Mucosa of gallbladder (tissue), 1 donor: ENCODE data around the gene FBXO15. TPM values are rescaled to one million over a fixed set of nuclear protein-coding genes. Genes with fewer than 3 reads are reported as not detected.
A peak's percentile ranks its signal among the peaks of the same experiment; 100 is the strongest.

Experiments used
- DNase-seq: peaks from one replicate; pipeline ENCODE4 v3.0.0-alpha.2; 2020; ENCODE audit warnings: low spot score
- total RNA-seq: library from RNA; stranded (reverse); gene quantifications from one replicate; pipeline ENCODE4 v1.2.1, GENCODE V29; 2021
- donor health status: DM: no; HTN: no; CAD: no.

The FBXO15 gene, protein sequence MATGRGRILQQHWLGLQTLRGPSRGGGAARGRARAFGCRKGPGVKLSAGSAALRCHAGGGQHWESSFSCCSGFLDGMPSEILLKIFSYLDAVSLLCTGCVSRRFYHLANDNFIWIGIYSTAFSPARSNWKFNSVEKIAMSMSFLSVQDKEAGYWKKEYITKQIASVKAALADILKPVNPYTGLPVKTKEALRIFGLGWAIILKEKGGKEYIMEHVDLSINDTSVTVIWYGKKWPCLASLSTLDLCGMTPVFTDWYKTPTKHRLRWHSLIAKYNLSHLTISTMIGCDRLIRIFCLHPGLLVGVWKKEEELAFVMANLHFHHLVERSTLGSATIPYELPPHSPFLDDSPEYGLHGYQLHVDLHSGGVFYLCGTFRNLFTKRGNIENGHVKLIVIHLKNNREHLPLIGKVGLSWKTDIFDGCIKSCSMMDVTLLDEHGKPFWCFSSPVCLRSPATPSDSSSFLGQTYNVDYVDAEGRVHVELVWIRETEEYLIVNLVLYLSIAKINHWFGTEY
- 1.8 TPM for total RNA-seq

DNA sequence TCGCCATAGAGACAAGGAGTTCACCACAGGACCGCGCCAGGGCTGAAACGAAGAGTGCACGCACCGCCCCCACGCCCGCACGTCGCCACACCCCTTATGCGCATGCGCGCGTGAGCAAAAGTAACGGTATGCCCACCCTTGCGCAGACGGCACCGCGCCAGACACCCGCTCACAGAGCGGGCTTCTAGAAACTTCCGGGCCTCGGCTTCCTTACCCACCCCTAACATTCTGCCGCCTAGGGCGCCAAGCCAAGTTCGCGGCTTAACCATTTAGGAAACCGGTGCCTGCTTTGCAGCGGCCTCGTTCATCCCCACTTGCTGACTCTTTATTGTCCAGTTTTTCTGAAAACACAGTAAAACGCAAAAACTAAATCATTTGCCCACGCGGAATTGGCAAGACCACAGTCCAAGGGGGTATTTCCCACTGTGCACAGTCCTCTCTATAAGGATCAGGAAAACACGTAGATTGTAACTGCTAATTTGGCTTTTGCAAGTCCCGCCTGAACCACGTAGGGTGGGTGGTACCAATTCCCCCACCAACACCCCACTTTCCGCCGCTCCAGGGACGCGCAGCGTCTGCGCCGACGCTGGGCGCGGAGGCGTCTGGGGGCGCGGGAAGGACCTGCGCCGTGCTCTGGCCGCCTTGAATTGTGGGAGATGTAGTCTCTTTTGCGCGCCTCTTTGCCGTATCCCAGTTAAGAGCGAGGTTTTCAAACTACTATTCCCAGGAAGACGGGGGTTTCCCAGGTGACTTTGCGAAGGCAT is at the start of gene FBXO15, which contains the start of gene TIMM21:
FBXO15 (minus strand) TSS at position 56 of the 764 bp plus-strand sequence; CDS start at position 7, 49 bp downstream.
TIMM21 (plus strand) TSS at position 745 of the 764 bp plus-strand sequence. CDS start 286 bp downstream, outside the sequence.
- peak; percentile 98 for DNase-seq

DNA sequence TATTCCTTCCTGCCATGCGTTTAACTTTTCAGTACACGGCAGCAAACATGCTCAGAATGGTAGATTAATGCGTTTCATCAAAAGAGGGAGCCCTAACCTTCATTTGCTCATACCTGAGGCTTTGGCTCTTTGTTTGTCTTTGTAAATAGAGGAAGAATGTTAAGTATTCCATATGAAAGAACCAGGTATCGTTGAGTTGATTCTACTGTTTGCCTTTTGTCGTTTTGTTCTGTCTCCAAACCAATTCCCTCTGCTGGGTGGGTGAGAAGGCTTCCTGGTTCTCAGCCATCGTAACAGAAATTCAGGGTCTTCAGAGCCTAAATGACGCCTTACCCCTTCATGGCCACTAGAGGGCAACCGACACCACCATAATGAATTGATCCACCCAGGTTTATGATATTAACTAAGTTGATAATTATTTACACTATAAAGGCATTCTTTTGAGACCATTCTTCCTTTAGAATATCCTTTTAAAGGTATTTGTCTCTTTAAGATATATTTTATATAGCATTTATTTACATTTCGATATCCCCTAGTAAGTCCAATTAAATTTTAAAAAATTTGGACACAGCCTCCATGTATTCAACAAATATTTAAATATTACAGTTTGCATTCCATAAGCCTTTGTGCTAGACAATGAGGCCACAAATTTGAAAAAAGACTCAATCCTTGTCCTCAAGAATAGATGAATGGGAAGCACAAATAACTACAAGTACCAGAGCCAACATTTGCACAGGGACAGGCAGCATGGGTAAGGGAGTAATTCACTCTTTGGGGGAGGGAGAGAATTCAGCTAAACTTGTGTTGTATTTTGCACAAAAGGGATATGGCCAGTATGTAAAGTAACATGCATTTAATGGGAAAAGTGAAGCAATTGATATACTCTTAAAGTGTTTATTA is 48.8 kb upstream of the FBXO15 start:
- peak; percentile 57 for DNase-seq

DNA sequence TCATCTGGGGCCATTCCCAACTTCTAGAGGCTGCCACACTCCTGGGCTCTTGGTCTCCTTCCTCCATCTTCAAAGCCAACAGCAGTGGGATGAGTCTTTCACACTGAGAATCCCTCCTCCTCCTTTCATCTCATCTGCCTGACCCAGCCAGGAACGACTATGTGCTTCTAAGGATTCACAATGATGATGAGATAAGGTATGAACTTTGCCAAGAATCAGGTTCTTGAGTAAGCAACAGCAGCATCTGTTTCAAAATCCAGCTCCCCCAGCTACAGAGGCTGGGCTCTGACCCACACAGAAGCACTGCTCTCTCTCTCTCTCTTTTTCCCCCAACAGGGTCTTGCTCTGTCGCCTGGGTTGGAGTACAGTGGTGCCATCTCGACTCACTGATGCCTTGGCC is 47.1 kb upstream of the FBXO15 start:
- DNase-seq: no peak

DNA sequence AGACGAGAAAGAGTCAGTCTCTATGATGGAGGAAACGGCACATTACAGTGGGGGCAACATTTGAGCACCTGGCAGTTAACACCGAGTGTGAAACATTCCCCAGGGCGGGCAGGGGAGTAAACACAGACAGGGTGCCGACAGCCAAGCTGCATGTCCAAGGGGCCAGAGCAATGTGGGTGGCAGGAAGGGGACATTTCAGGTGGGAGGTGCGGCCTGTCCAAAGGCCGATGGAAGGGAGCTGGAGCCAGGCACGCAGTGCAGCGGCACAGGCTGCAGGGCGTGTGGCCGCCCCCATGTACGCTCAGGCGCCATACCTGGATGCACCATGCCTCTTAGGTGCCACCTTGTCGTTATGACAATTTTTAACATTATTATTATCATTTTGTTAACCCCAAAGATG is 43.9 kb upstream of the FBXO15 start:
- DNase-seq: no peak

DNA sequence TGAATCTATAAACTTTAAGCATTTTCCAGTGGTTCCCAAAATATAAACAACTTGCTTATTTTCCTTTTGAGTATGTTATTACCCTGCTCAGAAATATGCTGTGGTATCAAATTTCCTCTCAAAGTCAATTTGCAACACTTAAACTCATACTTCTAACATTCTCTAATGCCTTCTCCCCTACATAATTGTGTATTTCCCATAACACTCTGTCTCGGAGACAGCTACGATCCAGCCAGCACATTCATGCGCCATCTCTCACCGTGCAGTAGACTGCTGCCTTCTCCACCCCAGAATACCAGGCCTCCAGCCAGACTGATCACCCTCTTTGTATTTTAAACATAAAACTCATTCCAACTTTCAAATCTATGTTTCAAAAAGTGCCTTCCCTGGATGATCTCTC is 42.5 kb upstream of the FBXO15 start:
- DNase-seq: no peak

DNA sequence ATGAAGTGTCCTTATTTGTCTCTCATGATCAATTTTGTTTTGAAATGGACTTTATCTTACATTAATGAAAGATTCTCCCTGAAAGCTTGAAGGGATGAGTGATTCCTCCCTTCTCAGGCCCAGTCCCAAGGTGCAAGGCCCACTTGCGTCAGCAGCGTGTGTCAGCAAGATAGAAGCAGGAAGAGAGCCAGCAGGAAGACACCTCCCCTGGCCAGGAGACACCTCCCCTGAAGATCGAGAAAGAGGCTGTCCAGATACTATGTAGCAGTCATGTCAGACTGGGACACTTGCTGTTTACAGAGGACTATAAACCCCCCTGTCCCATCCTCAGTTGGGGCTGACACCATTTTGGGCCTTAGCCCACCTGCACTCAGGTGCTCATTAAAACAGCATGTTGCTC is 39.0 kb upstream of the FBXO15 start:
- DNase-seq: no peak

DNA sequence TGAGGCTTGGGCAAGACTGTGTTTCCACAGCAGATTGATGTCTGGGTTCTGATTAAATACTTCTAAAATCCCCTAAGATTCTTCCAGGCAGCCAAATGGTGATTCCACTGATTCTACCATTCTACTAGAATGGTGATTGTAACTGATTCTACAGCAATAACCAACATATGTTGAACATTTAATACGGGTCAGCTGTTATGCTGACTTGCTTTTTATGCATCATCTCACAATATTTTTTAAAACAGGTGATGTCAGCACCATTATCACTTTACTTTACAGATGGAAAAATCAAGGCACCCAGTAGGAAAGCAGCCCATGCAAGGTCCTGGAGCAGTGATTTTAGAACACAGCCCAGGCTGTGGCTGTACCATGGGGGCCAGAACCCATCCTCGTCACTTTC is 38.2 kb upstream of the FBXO15 start:
- no peak for DNase-seq

DNA sequence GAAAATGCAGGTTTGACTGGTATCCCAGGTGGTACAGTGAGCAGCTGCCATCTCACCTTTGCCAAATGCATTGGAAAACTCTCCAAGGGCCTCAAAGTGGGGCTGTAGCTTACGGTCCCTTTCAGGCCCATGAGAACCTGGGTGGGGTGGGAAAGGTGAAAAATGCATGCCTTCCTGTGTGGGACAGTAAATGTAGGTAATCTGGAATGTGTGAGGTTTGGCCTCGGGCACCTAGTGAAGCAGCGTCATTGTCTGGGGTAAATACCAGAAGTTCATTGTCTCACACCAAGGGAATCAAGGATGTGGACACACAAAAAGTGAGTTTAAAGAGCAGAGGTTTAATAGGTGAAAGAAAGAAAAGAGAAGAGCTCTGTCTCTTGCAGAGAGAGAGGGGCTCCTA is 37.2 kb upstream of the FBXO15 start:
- DNase-seq: no peak

DNA sequence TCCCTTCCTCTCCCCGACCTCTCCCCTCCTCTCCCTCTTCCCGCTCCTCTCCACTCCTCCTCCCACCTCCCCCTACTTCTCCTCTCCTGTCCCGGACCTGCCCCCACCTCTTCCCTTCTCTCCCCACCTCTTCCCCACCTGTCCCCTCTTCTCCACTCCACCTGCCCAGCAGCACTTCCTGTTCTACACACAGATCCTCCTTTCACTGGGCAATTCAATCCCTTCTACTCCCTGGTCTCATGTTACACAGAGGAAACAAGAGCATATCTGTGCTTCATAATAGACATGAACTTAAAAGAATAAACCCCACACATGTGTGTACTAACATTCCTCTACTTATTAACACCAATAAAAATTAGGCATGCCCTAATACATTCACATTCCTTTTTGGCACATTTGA is 35.5 kb upstream of the FBXO15 start:
- DNase-seq: no peak

DNA sequence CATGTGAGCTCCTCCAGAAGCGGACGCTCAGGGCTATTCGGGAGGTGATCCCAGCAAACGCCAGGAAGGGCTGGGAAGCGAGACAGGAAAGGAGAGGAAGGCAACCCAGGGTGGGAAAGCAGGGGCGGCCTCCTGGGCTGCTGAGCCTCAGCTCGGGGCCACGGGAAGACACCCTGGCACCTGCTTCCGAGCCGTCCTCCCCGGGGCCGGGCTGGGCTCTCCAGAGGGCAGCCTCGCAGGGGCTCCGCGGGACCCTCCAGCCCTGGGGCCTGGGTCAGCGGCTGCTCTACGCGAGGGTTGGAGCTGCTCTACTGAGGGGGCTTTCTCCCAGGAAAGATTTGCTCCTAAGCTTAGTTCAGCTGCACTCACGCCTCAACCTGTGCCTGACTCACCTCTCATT is 34.7 kb upstream of the FBXO15 start:
- no peak for DNase-seq

DNA sequence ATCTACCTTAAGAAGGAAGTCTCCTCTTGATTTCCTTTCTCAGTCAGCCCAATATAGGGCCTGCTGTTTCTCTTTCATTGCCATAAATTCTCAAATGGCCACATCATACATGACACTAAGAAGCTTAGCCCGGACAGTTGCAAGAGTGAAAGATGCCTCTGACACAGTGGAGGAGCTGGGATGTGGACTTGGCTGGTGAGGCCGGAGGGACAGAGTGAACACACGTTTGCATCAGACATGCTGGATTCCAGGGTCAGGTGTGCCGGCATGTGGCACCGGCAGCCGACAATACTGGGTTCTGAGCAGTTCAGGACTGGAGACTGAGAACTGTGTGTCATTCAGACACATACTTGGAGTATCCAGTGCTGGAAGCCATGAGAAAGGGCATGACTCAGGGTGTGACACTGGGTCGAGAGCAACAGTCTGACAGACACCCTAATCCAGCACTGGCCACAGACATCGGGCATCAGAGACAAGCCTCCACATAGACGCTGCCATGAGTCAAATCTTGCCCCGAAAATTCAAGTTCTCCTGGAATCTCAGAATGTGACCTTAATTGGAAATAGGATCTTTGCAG is 32.1 kb upstream of the FBXO15 start:
- DNase-seq: no peak

DNA sequence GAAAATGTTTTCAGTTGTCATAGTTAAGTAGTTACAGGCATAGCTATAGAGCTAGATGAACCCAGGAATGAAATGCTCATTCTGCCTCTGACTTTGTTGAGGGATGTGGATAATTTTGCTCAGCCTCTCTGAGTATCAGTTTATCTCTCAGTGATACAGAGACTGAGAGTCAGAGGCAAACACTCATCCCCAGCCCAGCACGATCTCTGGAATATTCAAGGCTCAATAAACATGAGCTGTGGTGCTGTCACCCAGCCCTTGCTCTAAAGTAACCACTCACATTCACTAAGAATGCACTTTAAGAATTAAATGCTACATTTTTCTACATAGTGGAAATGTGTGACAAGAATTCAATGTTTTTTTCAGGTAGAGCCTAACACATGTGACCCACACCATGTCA is 31.2 kb upstream of the FBXO15 start:
- DNase-seq: no peak

DNA sequence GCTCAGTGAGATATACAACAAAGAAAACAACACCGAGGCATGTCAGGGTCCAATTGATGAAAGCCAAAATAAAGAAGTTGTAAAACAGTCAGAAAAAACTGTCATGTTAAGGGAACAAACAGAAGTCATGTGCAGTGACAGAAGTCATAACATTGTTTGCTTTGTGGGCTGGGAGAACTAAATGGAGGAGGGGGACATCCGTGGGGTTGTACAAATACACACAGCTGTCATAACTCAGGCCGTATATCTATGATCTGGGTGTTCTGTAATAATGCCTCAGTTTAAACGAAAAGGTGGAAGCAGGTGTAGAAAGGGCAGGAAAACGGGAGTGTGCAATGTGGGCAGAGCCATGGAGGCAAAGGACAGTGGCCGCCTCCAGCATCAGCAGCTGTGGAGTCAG is 28.0 kb upstream of the FBXO15 start:
- DNase-seq: no peak

DNA sequence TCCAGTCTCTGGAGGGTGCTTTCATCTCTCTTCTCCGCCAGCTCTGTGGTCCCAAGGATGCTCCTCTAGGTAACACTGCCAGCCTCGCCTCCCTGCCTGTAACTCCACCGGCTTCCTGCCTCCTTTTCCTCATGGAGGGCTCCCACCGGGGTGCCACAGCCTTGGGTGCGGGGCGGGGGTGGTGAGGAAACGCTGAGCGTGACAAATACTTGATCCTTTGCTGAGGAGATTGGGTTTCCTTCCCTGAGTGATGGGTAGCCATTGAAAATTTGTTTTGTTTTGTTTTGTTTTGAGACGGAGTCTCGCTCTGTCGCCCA is 25.8 kb upstream of the FBXO15 start:
- no peak for DNase-seq

DNA sequence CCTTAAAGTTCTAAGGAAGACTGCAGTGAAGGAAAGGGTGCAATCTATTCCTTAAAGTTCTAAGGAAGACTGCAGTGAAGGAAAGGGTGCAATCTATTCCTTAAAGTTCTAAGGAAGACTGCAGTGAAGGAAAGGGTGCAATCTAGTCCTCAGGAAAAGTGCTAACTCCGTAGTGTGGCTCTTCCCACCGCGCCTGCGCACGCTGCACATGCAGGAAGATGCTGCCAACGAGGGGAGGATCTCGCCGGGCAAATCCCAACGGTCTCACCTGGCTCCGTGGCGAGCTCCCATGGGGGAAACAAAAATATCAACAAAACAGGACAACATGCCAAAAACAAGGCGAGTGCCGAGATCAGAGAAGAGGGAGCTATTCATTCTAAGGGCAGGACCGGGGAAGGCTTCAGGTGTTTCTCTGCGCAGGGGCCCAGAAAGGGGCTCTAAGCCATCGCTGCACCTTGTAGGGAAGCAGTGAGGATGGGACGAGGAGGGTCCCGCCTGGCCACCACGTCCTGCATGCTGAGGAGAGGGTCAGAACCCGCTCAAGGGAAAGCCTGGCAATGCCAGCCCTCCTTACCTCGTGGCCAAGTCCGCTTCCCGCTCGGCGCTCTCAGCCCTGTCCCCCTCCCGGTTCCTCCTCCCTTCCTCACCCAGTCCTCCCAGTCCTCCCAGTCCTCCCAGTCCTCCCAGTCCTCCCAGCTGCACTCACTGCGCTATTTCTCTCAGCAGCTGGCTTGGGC is 25.2 kb upstream of the FBXO15 start:
- no peak for DNase-seq

DNA sequence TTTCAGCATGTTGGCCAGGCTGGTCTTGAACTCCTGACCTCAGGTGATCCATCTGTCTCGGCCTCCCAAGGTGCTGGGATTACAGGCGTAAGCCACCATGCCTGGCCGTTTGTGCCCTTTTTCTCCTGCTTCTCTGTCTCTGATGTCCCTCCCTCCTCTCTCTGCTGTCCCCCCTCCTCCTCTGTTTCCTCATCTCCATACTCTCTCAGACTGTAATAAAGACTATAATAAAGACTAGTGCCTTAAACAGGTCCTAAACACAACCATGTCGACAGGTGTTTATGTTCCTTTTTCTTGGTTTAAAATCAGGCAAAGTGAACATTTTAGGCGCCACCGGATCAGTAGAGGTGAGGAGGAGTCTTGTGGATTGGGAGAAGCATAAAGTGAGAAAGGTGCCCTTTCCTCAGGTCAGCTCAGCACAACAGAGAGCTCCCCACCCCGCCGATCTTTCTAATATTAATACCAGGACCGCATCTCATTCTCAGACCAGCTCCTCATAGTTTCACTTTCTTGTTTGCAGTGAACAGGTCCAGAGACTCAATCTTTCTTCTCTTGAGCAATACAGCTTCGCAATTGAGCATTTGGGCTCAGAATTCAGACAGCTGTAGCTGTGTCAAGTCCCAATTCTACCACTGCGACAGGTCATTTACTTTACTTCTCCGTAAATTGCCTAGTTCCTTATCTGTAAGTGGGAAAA is 24.4 kb upstream of the FBXO15 start:
- DNase-seq: no peak

DNA sequence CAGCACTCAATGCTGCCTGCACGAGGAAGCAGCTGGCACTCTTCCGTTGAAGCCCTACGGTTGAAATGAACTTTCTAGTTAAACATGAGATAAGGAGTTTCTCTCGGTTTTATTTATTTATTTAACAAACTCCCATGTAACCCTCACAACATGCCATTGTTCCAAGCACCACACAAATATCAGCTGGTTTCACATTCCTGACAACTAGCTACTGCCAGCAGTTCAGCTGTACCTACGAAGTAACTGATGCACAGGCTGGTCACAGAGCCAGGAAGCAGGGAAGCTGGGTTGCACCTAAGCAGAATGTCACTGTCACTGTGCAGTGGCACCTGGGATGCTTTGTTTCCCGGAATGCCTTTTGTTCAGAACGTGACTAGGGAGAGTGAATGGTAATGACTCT is 18.8 kb upstream of the FBXO15 start:
- DNase-seq: no peak

DNA sequence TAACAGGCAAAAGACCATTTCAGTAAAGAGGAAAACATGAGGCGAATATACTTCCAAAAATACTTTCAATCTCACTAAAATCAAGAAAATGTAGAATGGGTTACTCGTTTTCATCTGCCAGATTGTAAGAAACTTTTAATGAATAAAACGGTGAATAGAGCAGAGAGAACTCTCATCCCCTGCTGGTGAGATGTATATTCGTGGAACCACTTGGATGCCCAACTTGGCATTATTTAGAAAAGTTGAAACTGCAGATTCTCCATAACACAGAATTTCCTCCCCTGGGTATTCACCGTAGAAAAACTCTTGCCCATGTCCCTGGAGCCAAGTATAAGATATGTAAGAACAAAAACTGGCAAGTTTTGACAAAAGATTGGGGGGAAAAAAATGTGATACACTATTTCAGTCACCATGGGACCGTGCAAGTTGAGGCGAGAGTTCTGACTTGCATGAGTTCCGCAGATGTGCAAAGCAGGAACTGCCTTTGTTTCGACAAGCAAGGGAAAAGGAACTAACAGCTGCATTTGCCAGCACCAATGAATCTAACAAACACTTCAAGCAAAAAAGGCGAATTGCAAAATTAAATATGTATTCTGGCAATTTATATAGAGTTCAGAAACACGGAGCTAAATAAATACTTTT is 15.5 kb upstream of the FBXO15 start:
- no peak for DNase-seq

DNA sequence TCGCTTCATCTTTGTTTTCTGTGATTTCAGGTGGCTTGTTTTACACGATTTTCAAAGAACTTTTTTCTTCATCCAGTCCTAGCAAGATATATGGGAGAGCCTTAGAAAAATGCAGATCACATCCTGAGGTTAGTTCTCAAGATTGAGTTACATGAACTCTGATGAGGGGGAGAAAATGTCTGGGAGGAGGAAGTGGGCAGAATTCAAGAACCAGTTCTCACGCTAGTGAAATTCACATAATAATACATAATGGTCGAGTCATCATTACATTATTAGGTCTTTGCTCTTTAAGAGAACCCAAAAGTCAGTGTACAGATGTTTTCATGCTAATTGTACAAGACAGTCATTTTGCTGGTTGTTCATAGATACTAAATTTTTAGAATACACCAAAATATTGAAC is 7.6 kb upstream of the FBXO15 start:
- no peak for DNase-seq

DNA sequence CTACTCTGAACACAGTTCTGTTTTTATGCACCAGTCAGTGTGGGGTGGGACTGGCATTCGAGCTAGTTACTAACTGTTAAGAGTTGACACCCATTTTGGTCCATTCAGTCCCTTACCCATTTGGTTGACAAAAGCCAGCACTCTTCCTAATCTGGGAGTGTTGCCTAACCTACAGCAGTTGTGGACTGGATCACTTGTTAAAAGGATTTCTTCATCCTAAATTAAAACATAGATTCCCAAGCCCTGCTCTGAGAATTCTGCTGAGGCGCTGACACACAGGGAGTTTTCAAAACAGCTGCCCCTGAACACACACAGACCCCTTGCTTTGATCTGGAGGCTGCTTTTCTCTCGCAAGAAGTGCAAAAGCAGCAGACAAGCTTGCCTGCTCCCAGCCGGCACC is 7.1 kb upstream of the FBXO15 start:
- DNase-seq: no peak
